ENCODE results near the gene BICRAL. TPM values are rescaled to one million over a fixed set of nuclear protein-coding genes. Genes with fewer than 3 reads are reported as not detected.

BICRAL gene
- total and polyA plus RNA-seq, 9 of the 15 experiments (the other 6 are each of a cell fraction or from before 2014, with no cell fraction given), result 1.2 to 11.9 (median 5.6) TPM

GRCh38 chr6:42746463-42747391 is 35.1 kb upstream of the BICRAL start (continued):
- 0 out of 4 replicates have a peak, but pooled peaks of 1 of the 2 experiments have one; percentile 37 for TF ChIP-seq ZMIZ1 (IDR thresholded peaks at IDR 0.05; ENCODE audit: low read depth in 2 of 2, low read length in 2 of 2)
- no peak for TF ChIP-seq ZBTB26 (CRISPR knock-in tag; IDR thresholded peaks at IDR 0.05)
- peak; percentile 64 for TF ChIP-seq CCNT2 (IDR thresholded peaks at IDR 0.05; ENCODE audit: borderline replicate concordance, extremely low read depth, insufficient read length, low read depth, low read length)
- TF ChIP-seq HCFC1 (IDR thresholded peaks at IDR 0.05; ENCODE audit: low read depth, low read length), result no peak; the same call in 1 of the 2 replicates
- no peak for TF ChIP-seq ZZZ3 (IDR thresholded peaks at IDR 0.05)
- TF ChIP-seq ZNF764 (CRISPR knock-in tag; IDR thresholded peaks at IDR 0.05; ENCODE audit: low read depth), result no peak
- no peak for TF ChIP-seq DDX20 (tag; IDR thresholded peaks at IDR 0.05; ENCODE audit: low read depth)
- no peak for TF ChIP-seq BCL6 (CRISPR knock-in tag; IDR thresholded peaks at IDR 0.05)
- TF ChIP-seq EP300 (IDR thresholded peaks at IDR 0.05; ENCODE audit: low read length), result peak; percentile 33; the same call in 1 of the 2 replicates
- no peak for TF ChIP-seq L3MBTL2 (IDR thresholded peaks at IDR 0.05)
- TF ChIP-seq NR4A1 (CRISPR knock-in tag; IDR thresholded peaks at IDR 0.05), result no peak
- no peak for TF ChIP-seq NR4A1 (tag; IDR thresholded peaks at IDR 0.05)
- peak; percentile 93 for TF ChIP-seq RBFOX2 (IDR thresholded peaks at IDR 0.05; ENCODE audit: low read depth, low read length)
- no peak for TF ChIP-seq CEBPZ (IDR thresholded peaks at IDR 0.05; ENCODE audit: borderline replicate concordance, low read depth, low read length)
- TF ChIP-seq LCOR (CRISPR knock-in tag; IDR thresholded peaks at IDR 0.05), result peak; percentile 72; the same call in 1 of the 2 replicates
- TF ChIP-seq ZNF133 (CRISPR knock-in tag; IDR thresholded peaks at IDR 0.05), result 0 out of 2 replicates have a peak, but pooled peaks have one; percentile 51
- no peak for TF ChIP-seq RFX1 (IDR thresholded peaks at IDR 0.05)
- 0 out of 2 replicates have a peak, but pooled peaks have one; percentile 38 for TF ChIP-seq NR2F6 (CRISPR knock-in tag; IDR thresholded peaks at IDR 0.05)
- TF ChIP-seq TCF7 (IDR thresholded peaks at IDR 0.05; ENCODE audit: borderline replicate concordance), result no peak
- TF ChIP-seq ZNF282 (CRISPR knock-in tag; IDR thresholded peaks at IDR 0.05), result peak; percentile 48; the same call in 1 of the 2 replicates

All from K562 (cell line).